HG02852 (cell line): ENCODE measurements around the gene ZNF610.
"Not testable (repeated sequence)": the region's sequence is repeated elsewhere in the genome, so short reads cannot be mapped to it uniquely, and the experiment has no call there.

Experiments used
- ATAC-seq: cut with Tn5 transposase; IDR thresholded peaks from one replicate; pipeline ENCODE4 v1.9.1; 2021; ENCODE audit warnings: mild to moderate bottlenecking, moderate library complexity; ENCODE audit not compliant: unreplicated experiment

The ZNF610 gene

GRCh38 chr19:52336117-52336790 lies at the start of gene ZNF610:
TSS of gene ZNF610 (plus strand) at chr19:52336243. CDS start at chr19:52349173, 12,930 bp downstream.
- peak; percentile 67 for ATAC-seq

DNA sequence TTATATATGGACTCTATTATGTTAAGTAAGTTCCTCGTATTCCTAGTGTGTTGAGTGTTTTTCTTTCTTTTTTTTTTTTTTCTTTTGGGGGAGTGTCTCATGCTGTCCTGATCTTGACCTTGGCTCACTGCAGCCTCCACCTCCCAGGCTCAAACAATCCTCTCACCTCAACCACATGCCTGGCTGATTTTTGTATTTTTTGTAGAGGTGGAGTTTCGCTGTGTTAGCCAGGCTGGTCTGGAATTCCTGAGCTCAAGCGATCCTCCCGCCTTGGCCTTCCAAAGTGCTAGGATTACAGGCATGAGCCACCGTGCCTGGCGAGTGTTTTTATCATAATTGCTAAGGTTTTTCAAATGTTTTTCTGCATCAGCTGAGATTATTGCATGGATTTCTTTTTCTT lies 49.8 kb upstream of the ZNF610 start:
- ATAC-seq, result no peak

DNA sequence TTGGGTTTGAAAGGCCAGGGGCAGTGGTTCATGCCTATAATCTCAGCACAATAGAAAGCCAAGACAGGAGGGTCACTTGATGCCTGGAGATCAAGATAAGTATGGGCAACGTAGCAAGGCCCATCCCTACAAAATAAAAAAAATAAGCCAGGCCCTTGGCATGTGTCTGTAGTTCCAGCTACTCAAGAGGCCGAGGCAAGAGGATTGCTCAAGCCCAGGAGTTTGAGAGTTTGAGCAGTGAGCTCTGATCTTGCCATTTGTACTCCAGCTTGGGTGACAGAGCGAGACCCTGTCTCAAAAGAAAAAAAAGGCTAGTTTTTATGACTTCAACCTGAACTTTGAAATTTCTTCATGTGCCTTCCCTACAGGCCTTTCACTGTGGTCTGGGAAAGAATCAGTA lies 44.3 kb upstream of the ZNF610 start:
- ATAC-seq, result no peak

GRCh38 chr19:52292946-52293345 lies 43.1 kb upstream of the ZNF610 start:
- ATAC-seq, result not testable (repeated sequence)

GRCh38 chr19:52296400-52296772 lies 39.7 kb upstream of the ZNF610 start:
- ATAC-seq, result no peak

GRCh38 chr19:52296773-52297600 lies 39.1 kb upstream of the ZNF610 start, which contains the start of gene ZNF480:
TSS of gene ZNF480 (plus strand) at chr19:52297169. CDS start at chr19:52300413, 3,244 bp downstream.
- ATAC-seq, result peak; percentile 51

DNA sequence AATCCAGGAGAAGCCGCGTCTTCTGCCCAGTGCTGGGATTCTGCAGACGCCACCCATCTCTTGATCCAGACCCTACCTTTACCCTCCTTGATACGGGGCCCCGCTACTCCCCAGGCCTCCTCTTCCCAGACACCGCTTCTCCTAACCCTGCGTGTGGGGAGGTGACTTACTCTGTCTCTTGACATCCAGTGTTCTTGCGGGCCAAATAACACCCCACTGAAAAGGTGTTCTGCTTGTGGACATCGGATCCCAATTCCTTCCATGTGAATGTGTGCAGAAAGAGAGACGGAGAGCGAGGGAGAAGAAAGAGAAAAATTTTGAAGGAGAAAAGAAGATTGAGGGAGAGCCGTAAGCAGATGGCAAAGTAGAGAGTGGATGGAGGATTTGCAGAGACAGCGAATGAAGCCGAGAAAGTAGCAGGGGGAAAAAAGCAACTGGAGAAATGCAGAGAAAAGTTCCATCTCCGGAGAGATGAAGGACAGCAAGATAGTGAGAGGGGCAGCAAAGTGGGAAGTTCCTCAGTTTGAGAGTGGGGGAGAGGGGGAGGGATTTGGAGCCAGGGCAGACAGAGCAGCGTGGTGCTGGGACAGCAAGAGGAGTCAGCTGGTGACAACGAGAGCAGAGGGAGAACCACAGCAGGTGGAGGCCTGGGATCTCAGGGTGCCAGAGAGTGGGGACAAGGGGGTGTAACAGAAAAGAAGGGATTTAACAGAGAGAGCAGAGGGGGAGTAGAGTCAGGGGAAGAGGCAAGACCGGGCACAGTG lies 38.3 kb upstream of the ZNF610 start:
- peak; percentile 19 for ATAC-seq

- ATAC-seq, result no peak
These were observed 28.8 kb upstream of the ZNF610 start for GRCh38 chr19:52307275-52307674.

DNA sequence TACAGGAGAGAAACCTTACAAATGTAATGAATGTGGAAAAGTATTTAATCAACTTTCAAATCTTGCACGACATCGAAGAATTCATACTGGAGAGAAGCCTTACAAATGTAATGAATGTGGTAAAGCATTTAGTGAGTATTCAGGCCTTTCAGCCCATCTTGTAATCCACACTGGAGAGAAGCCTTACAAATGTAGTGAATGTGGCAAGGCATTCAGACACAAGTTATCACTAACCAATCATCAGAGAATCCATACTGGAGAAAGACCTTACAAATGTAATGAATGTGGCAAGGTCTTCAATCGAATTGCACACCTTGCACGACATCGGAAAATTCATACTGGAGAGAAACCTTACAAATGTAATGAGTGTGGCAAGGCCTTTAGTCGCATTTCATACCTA lies 13.6 kb upstream of the ZNF610 start:
- no peak for ATAC-seq

GRCh38 chr19:52331757-52332156 lies 4.3 kb upstream of the ZNF610 start:
- ATAC-seq, result no peak

DNA sequence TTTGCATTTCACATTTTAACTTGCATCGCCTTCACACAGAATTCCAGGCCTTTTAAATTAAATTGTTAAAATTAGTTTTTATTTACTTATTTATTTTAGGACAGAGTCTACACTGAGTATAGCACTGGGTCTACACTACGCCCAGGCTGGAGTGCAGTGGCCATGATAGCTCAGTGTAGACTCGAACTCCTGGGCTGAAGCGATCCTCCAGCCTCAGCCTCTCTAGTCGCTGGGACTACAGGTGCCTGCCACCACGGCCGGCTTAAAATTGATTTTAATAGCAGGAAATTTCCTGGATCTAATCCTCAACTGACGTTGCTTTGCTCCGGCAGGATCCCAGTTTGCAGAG lies 301 bp upstream of the ZNF610 start:
- no peak for ATAC-seq

- ATAC-seq, result no peak
These were observed 843 bp downstream of the ZNF610 start for GRCh38 chr19:52336791-52337381.

DNA sequence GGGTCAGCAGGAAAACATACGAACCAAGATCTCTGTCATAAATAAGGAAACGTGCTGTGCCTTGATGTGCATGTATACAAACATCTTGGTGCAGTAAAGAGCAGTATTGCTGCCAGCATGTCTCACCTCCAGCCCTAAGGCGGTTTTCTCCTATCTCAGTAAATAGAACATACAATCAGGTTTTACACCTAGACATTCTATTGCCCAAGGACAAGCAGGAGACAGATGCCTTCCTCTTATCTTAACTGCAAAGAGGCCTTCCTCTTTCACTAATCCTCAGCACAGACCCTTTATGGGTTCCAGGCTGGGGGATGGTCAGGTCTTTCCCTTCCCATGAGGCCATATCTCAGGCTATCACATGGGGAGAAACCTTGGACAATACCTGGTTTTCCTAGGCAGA lies 3.0 kb downstream of the ZNF610 start:
- not testable (repeated sequence) for ATAC-seq

- no peak for ATAC-seq
These were observed 7.5 kb downstream of the ZNF610 start for GRCh38 chr19:52343548-52343947.

GRCh38 chr19:52345162-52345561 lies 9.1 kb downstream of the ZNF610 start:
- no peak for ATAC-seq

- ATAC-seq, result no peak
These were observed 15.5 kb downstream of the ZNF610 start for GRCh38 chr19:52351512-52351911.

DNA sequence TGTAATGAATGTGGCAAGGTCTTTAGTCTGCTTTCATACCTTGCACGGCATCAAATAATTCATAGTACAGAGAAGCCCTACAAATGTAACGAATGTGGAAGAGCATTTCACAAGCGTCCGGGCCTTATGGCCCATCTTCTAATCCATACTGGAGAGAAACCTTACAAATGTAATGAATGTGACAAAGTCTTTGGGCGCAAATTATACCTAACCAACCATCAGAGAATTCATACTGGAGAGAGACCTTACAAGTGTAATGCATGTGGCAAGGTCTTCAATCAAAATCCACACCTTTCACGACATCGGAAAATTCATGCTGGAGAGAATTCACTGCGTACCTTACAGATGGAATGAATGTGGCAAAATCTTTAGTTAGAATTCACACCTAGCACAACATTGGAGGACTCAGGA lies 30.4 kb downstream of the ZNF610 start:
- ATAC-seq, result no peak

- peak; percentile 83 for ATAC-seq
These were observed 33.7 kb downstream of the ZNF610 start, which contains the start of gene ZNF880 for GRCh38 chr19:52369559-52370340. TSS of gene ZNF880 (plus strand) at chr19:52369923. CDS start at chr19:52369966, 43 bp downstream.

- no peak for ATAC-seq
These were observed 34.3 kb downstream of the ZNF610 start for GRCh38 chr19:52370341-52370710.

DNA sequence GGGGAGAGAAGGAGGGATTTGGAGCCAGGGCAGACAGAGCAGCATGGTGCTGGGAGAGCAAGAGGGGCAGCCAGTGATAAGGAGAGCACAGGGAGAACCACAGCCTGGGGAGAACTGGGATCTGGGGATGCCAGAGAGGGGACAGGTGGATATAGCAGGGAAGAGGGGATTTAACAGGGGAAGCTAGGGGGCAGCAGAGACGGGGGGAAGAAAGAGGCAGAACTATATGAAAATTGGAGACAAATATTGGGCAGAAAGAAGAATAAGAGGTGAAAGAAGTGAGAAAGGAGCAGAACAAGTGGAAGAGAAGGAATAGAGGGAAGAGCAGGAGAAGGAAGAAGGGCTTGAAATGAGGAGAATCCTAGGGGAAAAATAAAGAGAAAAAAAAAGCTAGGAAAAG lies 55.1 kb downstream of the ZNF610 start:
- ATAC-seq, result no peak
